MG63 (cell line): Measurements from ENCODE around the gene ZBTB6. TPM values are rescaled to one million over a fixed set of nuclear protein-coding genes. Genes with fewer than 3 reads are reported as not detected.
"Not testable (repeated sequence)": the region's sequence is repeated elsewhere in the genome, so short reads cannot be mapped to it uniquely, and the experiment has no call there.

Experiments used
- DNase-seq: peaks from one replicate; pipeline ENCODE4 v3.0.0-alpha.2; 2020
- H3K27me3 ChIP-seq: fragments of 250-450 bp; sonication (Bioruptor Pico); 2 replicates; pipeline ENCODE4 v1.5.1; 2020; ENCODE audit warnings: mild to moderate bottlenecking, moderate library complexity
- H3K36me3 ChIP-seq: fragments of 250-450 bp; sonication (Bioruptor Pico); 2 replicates; pipeline ENCODE4 v1.5.1; 2020; ENCODE audit warnings: mild to moderate bottlenecking, moderate library complexity
- H3K4me3 ChIP-seq: fragments of 250-450 bp; sonication (Bioruptor Pico); 2 replicates; pipeline ENCODE4 v1.5.1; 2020; ENCODE audit warnings: mild to moderate bottlenecking, moderate library complexity
- H3K9me3 ChIP-seq: fragments of 250-450 bp; sonication (Bioruptor Pico); 2 replicates; pipeline ENCODE4 v1.5.1; 2020; ENCODE audit warnings: mild to moderate bottlenecking, moderate library complexity
- total RNA-seq: library from RNA; depleted of rRNA; stranded (reverse); fragments of >200 nt; shearing (Covaris generic); gene quantifications from 2 replicates; pipeline ENCODE4 v1.2.3, GENCODE V29; 2014; ENCODE audit warnings: low replicate concordance

The ZBTB6 gene
- total RNA-seq, 1 experiment from 2014 or later = 4.3 TPM

DNA sequence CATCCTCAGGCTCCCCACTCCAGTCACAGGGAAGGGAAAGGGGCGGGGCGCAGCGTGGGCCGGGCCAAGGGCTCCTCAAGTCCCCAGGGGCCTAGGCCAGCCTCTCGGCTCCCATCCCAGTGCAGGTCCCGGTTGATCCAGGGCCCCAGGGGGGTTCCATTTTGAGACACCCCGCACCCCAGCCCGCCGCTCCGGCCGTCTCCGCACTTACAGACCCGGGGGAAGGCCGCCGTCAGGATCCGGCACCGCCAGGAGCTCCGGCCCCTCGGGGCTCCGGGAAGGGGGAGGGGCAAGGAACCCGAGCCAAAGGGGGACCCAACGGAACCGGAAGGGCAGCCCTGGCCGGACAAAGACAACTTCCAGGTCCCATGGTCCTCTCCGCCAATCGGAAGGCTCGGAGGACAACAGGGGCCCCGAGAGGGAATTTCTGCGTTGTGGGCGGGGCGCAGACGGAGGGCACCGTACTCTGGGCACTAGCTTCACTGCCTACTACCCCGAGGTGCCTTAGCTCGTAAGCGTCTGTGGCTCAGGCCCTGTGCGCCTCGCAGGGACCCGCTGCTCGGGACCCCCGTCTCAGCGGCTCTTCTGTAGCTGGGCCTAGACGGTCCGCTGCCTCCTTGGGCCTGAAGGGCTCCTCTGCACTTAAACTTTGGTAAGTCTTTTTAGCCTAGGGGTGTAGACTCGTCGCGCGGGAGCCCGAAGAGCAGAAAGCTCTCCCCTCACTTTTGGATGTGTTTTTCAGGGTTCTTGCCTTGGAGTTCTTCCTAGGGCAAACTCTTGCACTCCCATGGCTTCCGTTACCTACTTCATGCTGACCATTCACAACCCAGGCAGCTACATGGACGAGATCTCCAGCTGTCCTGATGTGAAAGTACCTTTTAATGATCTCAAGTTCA, 18.4 kb upstream of the ZBTB6 start, which contains the start of gene ZBTB26:
Gene ZBTB26 (minus strand): TSS at position 287 of the 896 bp plus-strand sequence. CDS start 11,578 bp downstream, outside the sequence.
- peak within 1 kb of the TSS; percentile 99 for H3K4me3 ChIP-seq
- DNase-seq = peak; percentile 97
- peaks cover 15% of the 10 kb centered on the region for H3K36me3 ChIP-seq
- H3K9me3 ChIP-seq = no peaks in the 10 kb centered on the region; the same call in 1 of the 2 replicates
- no peaks in the 10 kb centered on the region for H3K27me3 ChIP-seq

DNA sequence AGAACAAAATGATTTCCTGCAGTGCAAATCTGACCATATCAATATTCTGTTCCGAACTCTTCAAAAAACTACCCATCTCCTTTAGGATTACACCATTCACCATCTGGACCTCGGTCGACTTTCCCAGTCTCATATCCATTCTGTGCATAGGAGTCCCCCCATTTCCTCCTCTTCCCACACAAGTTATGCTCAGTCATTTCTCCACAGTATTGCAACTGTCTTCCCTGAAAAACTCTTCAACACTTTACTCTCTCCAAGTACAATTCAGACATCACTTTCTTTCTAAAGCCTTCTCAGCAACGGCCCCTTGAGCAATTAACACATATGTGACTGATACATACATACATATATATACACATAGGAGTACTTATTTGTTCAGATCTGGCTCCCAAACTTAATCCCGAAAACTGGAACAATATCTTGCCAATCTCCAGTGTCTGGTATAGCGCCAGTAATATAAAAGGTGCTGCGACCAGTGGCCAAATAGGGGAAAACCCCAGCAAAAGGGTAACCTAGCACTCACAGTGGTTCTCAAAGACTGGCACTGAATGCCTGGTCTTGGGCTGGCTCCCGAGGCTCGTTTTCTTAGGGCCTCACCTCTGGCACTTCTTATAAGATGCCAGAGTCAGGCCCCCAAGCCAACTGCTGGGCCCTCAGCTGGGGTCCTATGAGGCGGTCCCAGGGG, 17.6 kb upstream of the ZBTB6 start:
- H3K36me3 ChIP-seq = peaks cover 11% of the 10 kb centered on the region
- DNase-seq = no peak

DNA sequence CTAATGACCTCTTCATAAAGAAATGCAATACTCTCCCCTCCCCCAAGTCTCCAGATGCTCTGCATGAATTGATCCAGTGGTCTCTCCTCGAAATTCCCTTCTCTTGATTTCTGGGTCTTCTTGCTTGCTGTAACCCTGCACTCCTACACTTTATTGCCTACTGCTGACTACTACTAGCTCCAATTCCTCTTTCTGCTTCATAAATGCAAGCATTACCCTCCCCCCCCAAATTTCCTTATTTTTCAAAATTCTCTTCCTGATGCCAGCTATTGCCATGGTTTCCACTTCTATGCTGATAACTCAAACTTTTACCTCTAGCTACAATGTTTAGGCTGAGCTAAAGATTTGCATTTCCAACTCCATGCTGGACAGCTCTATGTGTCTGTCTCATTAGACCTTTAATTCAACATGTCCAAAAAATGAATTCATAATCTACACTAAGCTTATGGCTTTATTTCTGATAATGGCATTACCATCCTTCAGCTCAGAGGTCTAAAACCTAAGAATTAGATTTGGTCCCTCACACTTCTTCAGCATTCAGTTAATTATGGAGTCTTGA, 16.8 kb upstream of the ZBTB6 start:
- H3K27me3 ChIP-seq = no peaks in the 10 kb centered on the region
- DNase-seq = no peak
- H3K36me3 ChIP-seq = peaks cover 7% of the 10 kb centered on the region
- H3K4me3 ChIP-seq = peak overlapping the region; percentile 99
- no peaks in the 10 kb centered on the region for H3K9me3 ChIP-seq

More for the DNA sequence above, 17.6 kb upstream of the ZBTB6 start:
- Histone ChIP-seq H3K9me3 (no peaks in the 10 kb centered on the region), H3K27me3 (no peaks in the 10 kb centered on the region), H3K4me3 (peak overlapping the region; percentile 99)

DNA sequence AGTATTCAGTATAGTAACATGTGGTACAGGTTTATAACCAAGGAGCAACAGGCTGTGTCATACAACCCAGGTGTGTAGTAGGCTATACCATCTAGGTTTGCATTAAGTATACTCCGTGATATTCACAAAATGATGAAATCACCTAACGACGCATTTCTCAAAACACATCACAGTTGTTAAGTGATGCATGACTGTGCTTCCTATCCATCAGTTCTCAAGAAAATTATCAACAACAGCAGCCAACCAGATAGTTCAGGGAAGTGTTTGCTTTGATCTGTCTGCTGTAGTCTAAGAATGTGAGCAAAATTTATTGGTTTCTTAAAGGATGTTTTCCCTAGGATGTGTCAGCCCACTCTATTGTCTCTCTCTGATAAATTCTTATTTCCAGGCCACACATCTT, 10.8 kb upstream of the ZBTB6 start:
- Histone ChIP-seq H3K4me3 (no peak overlapping the region), H3K9me3 (no peaks in the 10 kb centered on the region), H3K27me3 (no peaks in the 10 kb centered on the region), H3K36me3 (peaks cover 6% of the 10 kb centered on the region)
- DNase-seq = no peak

DNA sequence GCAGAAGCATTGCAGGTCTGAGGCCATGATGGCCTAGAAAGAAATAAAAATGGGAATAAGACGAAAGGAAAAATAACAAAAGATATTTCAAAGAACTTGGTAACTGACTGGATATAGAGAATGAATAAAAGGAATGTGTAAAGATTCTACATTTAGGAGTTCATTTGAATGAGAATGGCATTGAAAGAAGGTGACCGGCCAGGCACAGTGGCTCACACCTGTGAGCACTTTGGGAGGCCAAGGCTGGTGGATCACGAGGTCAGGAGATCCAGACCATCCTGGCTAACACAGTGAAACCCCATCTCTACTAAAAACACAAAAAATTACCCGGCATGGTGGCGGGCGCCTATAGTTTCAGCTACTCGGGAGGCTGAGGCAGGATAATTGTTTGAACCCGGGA, 9.6 kb upstream of the ZBTB6 start:
- DNase-seq = no peak
- H3K36me3 ChIP-seq = peaks cover 8% of the 10 kb centered on the region
- H3K27me3 ChIP-seq = no peaks in the 10 kb centered on the region
- no peaks in the 10 kb centered on the region for H3K9me3 ChIP-seq
- H3K4me3 ChIP-seq = no peak overlapping the region

DNA sequence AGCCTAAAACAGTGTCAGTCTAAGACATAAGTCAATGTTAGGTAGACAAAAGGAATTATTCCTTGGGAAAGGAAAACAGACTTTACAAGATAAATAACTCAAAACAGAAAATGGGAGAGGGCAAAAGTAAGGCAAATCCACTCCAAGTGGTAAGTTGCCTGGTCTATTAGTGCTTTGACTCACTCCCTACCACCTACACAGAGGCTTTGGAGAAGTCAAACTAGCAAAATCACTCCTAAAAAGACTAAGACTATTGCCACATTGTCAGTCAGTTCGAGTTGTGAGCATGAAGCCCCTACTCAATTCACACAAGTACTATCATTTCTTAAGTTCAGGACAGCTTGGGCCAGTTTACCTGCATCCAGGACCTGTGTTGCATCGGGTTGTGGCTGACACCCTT, 5.2 kb upstream of the ZBTB6 start:
- H3K9me3 ChIP-seq = no peaks in the 10 kb centered on the region
- H3K36me3 ChIP-seq = peaks cover 9% of the 10 kb centered on the region
- H3K27me3 ChIP-seq = no peaks in the 10 kb centered on the region
- H3K4me3 ChIP-seq = no peak overlapping the region
- no peak for DNase-seq

DNA sequence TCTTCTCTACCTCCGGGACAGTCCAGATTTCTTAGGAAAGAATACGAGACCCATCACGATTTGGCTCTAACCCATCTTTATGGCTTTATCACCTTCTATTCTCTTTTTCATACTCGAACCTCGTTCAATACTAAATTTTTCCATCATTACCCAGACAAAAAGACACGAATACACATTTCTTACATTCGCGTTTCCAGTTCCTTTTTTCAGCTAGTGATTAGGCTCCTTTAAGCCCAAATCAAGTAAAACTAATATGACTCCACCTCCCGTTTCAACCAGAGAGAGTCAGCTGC, 506 bp downstream of the ZBTB6 start:
- H3K4me3 ChIP-seq = peak overlapping the region; percentile 94
- no peak for DNase-seq
- no peaks in the 10 kb centered on the region for H3K9me3 ChIP-seq

DNA sequence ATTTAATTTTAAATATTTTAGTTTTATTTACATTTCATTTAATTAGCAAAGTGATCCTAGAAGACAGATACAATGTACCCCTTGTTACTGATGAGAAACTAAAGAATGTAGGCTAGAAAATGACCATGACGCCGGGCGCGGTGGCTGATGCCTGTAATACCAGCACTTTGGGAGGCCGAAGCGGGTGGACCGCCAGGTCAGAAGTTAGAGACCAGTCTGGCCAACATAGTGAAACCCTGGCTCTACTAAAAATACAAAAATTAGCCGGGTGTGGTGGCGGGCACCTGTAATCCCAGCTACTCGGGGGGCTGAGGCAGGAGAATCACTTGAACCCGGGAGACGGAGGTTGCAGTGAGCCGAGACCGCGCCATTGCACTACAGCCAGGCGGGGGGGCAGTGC, 7.0 kb downstream of the ZBTB6 start:
- DNase-seq, H3K9me3 ChIP-seq, H3K4me3 ChIP-seq, H3K27me3 ChIP-seq: not testable (repeated sequence)
- peaks cover 25% of the 10 kb centered on the region for H3K36me3 ChIP-seq

More for the DNA sequence above, 506 bp downstream of the ZBTB6 start:
- H3K36me3 ChIP-seq = peaks cover 34% of the 10 kb centered on the region
- H3K27me3 ChIP-seq = no peaks in the 10 kb centered on the region

DNA sequence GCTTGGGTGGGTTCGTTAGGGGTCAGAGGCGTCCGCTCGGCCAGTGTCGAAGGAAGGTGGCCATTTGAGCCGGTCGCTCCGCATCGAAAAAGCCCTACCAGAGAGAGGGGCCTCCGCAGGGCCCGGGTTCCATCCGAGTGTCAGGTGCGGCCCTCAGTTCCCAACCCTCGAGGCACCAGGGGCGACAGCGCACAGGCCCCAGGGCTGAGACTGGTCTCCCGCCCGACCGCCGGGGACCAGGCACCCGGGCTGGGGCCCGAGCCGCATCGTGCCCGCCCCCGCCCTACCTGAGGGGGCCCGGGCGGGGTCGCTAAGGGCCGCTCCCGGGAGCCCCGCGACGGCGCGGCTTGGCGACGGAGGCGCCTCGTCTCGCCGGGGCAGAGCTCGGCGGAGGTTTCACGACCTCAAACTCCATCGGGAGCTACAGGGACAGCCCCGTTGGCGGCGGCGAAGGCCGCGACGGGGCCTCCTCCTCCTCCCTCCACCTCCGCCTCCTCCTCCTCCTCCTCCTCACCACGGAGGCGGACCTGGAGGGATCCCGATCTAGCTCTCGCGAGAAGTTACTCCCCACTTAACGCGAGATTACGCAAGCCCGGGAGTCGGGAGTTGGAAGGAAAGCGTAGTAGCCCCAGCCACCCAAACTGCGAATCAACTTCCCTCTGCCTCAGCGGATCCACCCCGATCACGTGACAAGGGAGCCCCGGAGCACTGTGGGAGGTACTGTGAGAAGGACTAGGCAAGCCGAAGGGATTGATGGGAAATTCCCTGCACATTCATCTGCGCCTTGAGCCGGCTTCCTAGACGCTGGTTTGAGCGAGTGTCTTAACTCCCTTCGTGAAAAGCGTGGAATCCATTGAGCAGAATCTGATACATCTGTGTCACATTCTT, 8.1 kb downstream of the ZBTB6 start, which contains the start of gene RC3H2:
Gene RC3H2 (minus strand): TSS at position 537 of the 888 bp plus-strand sequence. CDS start 7,850 bp downstream, outside the sequence.
- peak within 1 kb of the TSS; percentile 70 for H3K4me3 ChIP-seq
- peak; percentile 99 for DNase-seq
- H3K9me3 ChIP-seq = no peaks in the 10 kb centered on the region
- H3K27me3 ChIP-seq = no peaks in the 10 kb centered on the region
- peaks cover 14% of the 10 kb centered on the region for H3K36me3 ChIP-seq

DNA sequence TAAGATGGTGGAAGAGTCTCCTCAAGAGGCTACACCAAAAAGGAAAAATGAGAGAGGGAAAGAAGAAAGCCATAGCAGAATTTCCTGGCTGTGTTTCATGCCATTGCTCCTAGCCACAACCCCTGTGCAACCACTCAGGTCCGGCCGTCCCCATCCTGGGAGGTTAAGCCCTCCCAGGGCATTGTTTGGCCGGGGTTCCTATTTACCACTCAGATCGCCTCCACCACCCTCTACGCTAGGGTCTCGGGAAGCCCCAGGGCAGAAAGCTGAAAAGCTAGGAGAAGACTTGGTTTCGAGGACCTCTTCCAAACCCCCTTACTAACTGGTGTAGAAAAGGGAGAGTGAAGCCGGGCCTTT, 8.7 kb downstream of the ZBTB6 start:
- H3K4me3 ChIP-seq = peak overlapping the region; percentile 70
- H3K27me3 ChIP-seq = no peaks in the 10 kb centered on the region
- peaks cover 10% of the 10 kb centered on the region for H3K36me3 ChIP-seq
- no peaks in the 10 kb centered on the region for H3K9me3 ChIP-seq
- peak; percentile 51 for DNase-seq

DNA sequence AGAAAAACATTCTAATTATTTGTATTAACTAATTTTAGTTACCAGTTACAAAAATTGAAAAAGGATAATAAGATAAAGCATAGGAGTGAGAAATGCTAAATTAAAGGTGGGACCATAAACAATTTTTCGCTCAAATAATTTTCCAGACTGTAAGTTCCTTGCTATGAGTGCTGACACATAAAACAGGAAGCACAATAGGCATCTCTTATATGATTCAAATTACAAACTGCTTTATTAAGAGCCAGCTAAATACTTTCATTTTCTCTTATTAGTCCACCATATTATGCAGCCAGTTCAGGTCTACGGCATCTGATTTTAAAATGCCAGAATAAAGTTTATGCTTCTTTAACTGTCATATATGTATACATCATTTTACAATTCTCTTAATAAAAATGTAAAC, 12.3 kb downstream of the ZBTB6 start:
- Histone ChIP-seq H3K36me3 (peaks cover 21% of the 10 kb centered on the region), H3K9me3 (no peaks in the 10 kb centered on the region), H3K4me3 (no peak overlapping the region), H3K27me3 (no peaks in the 10 kb centered on the region)
- DNase-seq = no peak

DNA sequence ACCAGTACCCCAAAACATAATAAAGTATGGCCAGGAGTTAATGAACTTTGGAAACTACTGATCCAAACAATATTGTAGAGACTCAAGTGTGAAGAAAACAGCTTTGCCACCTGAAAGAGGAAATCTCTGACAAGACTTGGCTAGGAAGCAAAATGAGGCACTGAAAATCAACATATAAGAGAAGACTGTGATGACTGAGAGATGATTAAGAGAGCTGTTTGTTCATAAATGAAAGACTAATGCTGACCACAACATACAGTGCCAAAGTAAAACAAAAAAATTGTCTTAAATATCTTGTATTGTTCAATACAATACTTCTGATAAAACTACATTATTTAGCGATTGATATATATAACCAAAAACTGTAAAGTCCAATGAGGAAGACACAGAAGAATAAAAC, 15.2 kb downstream of the ZBTB6 start:
- H3K36me3 ChIP-seq = peaks cover 34% of the 10 kb centered on the region
- H3K4me3 ChIP-seq = no peak overlapping the region
- no peaks in the 10 kb centered on the region for H3K27me3 ChIP-seq
- no peaks in the 10 kb centered on the region for H3K9me3 ChIP-seq
- no peak for DNase-seq

DNA sequence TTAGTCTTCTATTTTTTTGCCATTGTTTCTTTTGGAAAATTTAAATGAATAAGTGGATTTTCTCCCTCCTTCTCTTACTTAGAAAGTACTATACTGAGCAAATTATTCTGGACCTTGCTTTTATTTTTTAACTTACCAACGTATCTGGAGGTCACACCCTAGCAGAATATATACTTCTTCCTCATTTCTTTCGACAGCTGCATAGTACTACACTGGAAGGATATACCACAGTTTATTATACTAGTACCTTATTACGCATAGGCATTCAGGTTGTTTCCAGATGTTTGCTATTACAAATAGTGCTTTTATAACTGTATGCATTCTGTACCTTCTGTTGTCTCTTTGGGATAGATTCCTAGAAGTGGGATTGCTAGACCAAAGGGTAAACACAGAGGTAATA, 24.6 kb downstream of the ZBTB6 start:
- H3K27me3 ChIP-seq = no peaks in the 10 kb centered on the region
- H3K36me3 ChIP-seq = peaks cover 57% of the 10 kb centered on the region
- no peak overlapping the region for H3K4me3 ChIP-seq
- DNase-seq = no peak
- H3K9me3 ChIP-seq = no peaks in the 10 kb centered on the region

DNA sequence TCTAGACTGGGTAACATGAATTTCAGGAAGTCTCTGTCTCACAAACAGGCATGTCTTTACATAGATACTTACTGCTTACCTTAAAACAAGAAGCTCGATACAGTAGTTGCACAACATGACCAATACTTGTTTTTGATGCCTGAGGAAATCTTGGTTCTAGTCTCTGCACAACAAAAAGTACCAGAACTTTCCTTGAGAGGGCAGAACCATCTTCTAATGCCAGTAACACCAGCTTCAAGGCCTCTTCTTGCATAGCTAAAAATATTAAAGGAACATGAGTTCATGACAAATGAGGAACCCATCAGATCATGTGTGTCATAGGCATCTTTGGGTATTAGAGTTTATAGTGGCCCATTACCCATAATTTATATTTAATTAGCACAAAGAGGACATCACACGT, 30.0 kb downstream of the ZBTB6 start:
- H3K27me3 ChIP-seq = no peaks in the 10 kb centered on the region
- H3K4me3 ChIP-seq = no peak overlapping the region
- DNase-seq = no peak
- peaks cover 59% of the 10 kb centered on the region for H3K36me3 ChIP-seq
- no peaks in the 10 kb centered on the region for H3K9me3 ChIP-seq

DNA sequence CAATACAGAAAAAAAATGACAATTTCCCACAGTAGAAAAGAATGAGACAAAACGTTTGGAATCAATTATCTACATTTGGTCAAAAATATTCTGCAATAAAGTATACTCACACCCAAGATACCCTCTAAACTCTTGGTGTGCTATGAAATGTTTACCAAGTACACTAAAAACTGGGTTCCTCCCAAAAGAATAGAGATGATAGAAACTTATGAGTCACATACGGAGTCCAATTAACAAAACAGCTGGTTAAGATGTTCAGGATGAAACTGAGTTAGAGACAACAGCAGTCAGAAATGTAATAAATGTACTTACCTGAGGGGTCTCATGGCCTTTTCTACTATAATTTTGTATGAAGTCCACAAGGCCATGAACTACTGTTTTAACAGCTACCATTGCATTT, 33.7 kb downstream of the ZBTB6 start:
- DNase-seq = no peak
- Histone ChIP-seq H3K4me3 (no peak overlapping the region), H3K9me3 (no peaks in the 10 kb centered on the region), H3K27me3 (no peaks in the 10 kb centered on the region), H3K36me3 (peaks cover 78% of the 10 kb centered on the region)

DNA sequence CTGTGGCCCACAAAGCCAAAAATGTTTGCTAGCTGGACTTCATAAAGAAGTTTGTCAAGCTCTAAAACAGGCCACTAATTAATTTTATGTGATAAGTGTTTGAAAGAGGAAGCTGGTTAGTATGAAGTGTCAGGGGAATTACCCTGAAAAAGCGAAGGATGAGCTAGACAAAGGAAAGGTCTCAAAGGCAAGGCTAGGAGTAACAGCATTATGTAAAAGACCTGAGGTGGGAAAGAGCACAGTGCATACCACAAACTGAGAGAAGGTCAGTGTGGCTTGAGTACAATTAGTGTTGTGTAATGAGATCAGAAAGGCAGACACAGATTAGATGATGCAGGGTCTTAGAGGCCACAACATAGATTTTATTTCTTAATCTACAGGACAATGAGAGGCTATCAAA, 37.6 kb downstream of the ZBTB6 start:
- H3K4me3 ChIP-seq = no peak overlapping the region
- no peak for DNase-seq
- peaks cover 66% of the 10 kb centered on the region for H3K36me3 ChIP-seq
- H3K9me3 ChIP-seq = no peaks in the 10 kb centered on the region
- H3K27me3 ChIP-seq = no peaks in the 10 kb centered on the region
